HG03520 (cell line): ENCODE results near the gene SHPK.
A peak's percentile ranks its signal among the peaks of the same experiment; 100 is the strongest.

Experiments used
- ATAC-seq: cut with Tn5 transposase; IDR thresholded peaks from one replicate; pipeline ENCODE4 v1.9.1; 2021; ENCODE audit warnings: mild to moderate bottlenecking, moderate library complexity; ENCODE audit not compliant: unreplicated experiment

Gene SHPK, protein sequence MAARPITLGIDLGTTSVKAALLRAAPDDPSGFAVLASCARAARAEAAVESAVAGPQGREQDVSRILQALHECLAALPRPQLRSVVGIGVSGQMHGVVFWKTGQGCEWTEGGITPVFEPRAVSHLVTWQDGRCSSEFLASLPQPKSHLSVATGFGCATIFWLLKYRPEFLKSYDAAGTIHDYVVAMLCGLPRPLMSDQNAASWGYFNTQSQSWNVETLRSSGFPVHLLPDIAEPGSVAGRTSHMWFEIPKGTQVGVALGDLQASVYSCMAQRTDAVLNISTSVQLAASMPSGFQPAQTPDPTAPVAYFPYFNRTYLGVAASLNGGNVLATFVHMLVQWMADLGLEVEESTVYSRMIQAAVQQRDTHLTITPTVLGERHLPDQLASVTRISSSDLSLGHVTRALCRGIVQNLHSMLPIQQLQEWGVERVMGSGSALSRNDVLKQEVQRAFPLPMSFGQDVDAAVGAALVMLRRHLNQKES

DNA sequence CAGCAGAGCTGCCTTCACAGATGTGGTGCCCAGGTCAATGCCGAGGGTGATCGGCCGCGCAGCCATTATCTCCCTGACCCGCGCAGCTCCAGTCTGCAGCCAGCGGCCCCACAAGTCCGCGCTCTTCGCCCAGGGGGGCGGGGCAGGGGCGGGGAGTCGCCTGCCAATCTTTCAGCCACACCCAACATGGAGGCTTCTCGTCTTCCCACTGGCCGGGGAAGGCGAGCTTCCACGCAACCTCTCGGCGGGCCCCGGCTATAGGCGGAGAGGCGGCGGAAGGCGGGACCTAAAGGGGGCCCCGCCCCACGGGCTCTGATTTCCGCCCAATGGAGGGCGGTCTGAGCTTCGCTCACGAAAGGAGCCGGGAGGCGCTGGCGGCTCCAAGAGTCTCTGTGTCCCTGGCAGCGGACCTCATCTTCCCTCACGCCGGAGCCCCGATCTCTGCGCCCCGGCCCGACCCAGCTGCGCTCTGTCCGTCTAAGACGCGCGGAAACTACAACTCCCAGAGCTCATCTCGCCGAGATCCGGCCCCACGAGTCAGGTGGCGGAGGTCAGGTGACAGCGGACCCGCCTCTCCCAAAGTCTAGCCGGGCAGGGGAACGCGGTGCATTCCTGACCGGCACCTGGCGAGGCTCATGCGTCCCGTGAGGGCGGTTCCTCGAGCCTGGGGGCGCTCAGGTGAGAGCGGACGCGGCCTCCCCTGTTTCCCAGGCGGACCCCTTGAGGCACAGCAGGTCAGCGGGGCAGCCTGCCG, at the start of gene SHPK, which contains the start of gene CTNS:
TSS of gene SHPK (minus strand) at position 97 of the 754 bp plus-strand sequence. CDS start at position 66, 31 bp downstream.
TSS of gene CTNS (plus strand) at position 607 of the 754 bp plus-strand sequence. CDS start 3,447 bp downstream, outside the sequence.
- peak; percentile 88 for ATAC-seq

GRCh38 chr17:3685174-3685573, 49.1 kb upstream of the SHPK start:
- no peak for ATAC-seq

DNA sequence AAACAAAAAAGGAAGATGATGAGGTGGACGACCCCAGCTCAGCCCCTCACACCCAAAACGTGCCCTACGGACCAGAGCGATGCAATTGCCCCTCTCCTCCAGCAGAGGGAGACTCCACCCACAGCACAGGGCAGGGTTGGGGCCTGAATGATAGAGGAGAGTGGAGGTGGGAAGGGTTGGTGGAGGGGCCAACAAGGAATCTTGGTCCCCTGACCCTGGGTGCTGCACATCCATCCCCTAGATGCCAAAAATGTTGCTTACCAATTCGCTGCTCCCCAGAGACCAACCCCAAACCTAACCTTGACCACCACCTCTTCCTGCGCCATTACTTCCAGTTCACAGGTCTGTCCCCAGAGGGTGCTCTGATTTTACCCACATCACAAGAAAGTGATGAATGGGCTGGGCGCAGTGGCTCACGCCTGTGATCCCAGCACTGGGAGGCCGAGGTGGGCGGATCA, 47.0 kb upstream of the SHPK start:
- peak; percentile 58 for ATAC-seq

- no peak for ATAC-seq
Measured at GRCh38 chr17:3682033-3682432, 46.0 kb upstream of the SHPK start.

DNA sequence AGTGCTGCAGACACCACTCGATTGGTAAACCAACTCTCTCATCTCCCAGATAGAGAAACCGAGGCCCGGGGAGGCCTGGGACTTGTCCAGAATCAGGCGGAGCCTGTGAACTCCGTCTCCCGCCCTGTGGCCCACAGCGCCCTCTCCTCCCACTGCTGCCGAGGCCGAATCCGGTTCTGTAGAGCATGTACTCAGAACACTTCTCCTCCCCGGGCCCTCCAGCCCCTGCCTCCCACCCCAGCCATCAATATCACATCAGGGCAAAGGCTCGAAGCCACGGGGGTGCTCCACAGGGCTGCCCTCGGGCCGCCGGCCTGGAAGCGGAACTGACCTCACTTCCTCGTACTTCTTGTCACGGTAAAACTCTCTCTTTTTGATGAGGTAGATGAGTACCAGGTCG, 45.5 kb upstream of the SHPK start:
- no peak for ATAC-seq

- no peak for ATAC-seq
Measured at GRCh38 chr17:3681057-3681456, 45.0 kb upstream of the SHPK start.

DNA sequence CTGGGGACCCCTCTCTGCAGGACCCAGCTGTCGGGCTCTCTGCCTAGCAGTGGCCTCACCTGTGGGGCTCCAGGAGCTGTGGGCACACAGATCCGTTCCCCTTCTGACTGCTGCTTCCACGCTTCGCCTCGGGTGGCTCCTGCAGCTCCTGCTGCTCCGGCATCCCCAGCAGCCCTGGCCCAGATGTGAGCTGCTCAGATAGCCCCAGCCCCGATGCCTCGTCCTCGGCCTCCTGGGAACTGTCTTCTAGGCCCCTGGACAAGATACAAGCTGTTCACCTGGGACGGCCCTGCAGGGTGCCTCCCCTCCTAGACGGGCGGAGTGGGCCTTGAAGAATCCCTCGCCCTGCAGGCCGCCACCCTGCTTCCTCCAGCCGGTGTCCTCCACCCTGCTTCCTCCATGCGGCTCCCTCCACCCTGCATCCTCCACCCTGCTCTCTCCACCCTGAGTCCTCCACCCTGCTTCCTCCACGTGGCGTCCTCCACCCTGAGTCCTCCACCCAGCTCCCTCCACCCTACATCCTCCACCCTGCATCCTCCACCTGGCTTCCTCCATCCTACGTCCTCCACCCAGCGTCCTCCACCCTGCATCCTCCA, 43.6 kb upstream of the SHPK start:
- no peak for ATAC-seq

DNA sequence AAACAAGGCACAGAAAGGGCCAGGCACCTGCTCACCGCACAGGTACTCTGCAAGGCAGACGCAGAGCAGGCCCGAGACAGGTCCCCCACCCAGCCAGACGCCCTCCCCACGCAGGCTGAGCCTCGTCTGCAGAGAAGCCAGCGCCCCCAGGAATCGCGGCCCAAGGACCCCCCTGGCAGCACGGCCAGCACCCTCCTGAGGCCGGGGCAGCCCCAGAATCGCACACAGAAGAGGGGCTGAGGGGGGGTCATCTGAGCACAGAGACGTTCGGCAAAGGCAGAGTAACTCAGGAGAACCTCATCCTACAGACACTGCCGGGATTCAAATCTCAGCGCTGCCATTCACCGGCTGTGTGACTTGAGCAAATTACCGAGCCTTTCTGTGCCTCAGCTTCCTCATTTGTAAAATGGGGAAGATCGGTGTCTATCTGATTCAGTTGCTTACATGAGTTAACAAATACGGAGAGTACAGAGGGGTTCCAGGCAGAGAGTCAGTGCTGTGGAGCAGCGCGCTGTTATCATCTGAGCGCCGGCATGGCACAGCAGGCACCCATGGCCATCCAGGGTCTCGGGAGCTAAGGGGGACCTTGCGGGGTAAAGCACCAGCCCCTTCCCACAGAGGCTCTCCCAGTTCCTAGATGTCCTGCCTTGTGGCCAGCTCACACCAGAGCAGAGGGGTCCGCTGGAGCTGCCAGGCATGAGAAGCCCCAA, 42.9 kb upstream of the SHPK start:
- no peak for ATAC-seq

GRCh38 chr17:3678095-3678820, 42.2 kb upstream of the SHPK start:
- ATAC-seq = no peak

DNA sequence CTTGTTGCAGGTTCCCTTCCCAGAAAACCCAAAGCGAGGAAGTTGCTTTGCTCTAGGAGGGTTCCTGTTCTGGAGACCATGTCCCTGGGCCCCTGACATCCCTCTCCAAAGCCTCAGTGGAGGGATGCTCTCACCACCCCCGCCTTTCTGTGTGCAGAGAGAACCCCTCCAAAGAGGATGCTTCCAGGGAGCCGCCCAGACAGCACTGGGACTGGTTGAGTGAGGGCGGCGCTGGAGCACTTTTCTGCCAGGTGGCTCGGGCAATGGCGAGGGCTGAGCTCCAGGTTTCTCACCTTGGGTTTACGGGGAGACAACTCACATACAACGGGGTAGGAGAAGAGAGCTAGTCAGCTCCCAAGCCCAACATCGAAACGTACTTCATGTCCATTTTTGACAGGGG, 39.8 kb upstream of the SHPK start:
- ATAC-seq = no peak

DNA sequence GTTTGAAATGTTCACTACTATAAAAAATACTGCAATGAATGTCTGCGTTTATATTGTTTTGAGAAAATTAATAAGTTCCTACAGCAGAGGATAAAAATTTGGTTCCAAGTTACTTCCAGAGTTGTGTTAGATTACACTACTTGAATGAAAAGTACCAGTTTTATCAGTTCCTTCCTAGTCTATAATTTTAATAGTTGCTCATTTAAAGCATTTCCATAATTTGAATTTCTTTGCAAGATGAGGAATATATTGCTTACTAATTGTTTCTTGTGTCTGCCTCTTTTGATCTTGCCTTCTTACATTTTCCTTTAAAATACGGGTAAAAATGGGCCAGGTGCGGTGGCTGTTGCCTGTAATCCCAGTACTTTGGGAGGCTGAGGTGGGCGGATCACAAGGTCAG, 36.5 kb upstream of the SHPK start:
- ATAC-seq = no peak

DNA sequence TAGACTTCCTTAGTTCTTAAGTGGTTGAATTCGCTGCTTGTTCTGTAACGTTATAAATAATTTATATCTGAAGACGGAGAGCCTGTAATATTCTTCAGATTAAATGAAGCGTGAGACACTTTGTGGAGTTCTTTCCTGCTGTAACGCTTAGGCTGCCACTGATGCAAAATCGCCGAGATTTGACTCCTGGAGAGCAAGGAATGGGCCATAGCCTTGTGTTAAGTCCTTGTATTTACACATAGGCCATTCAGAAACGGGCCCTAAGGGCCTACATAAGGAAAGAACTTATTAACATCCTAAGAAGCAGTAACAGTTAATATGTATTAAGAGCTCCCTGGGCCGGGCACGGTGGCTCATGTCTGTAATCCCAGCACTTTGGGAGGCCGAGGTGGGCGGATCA, 33.5 kb upstream of the SHPK start:
- ATAC-seq = no peak

DNA sequence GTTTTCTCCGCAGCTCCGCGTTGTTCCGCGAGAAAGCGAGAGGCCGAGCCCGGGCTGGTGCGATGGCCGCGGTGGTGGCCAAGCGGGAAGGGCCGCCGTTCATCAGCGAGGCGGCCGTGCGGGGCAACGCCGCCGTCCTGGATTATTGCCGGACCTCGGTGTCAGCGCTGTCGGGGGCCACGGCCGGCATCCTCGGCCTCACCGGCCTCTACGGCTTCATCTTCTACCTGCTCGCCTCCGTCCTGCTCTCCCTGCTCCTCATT, 33.0 kb upstream of the SHPK start:
- no peak for ATAC-seq

- peak; percentile 84 for ATAC-seq
Measured at GRCh38 chr17:3668279-3669084, 32.4 kb upstream of the SHPK start, which contains the start of the genes EMC6 and TAX1BP3. TSS of gene EMC6 (plus strand) at chr17:3668812. CDS start at chr17:3669147, 335 bp downstream. TSS of gene TAX1BP3 (minus strand) at chr17:3668578. CDS start at chr17:3668526, 52 bp downstream.

DNA sequence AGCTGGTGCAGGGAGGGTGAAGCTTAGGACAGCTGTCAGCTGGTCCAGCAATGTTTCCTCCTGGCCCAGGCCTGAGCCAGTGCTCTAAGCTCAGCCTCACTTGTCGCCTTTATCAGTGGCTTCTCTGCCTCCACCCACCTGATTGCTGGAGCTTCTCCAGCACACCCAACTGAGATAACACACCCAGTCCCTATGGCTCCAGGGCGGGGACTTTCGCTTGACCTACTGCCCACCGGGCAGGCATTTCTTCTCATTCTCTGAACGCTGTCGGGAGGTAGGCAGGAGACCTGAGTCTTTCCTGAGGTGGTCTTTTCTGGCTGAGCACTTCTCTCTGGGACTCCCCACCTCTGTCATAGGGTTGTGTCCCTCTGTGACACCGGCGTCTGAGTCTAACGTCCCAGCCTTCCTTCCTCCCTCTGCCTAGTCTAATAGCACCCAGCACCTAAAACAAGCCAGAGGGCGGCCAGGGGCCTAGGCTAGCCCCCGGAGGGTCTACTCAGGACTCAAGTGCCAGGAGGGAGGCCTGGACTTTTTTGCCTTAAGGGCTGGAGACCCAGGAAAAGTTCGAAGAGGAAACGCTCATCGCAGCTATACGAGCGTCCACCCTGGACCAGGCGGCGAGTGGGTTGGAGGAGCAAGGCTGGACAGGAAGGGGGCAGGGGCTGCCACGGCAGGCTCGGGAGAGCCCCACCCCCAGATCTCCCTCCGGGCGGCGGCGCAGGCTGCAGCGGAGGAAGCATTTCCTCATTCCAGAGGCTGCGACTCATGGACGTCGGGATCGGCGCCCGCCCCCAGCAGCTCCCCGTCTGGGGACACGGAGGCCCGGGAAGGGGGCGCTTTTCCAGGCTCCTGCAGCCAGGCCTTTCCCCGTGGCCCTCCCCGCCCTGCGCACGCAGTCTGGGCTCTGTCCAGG, 31.6 kb upstream of the SHPK start:
- ATAC-seq = peak; percentile 2

DNA sequence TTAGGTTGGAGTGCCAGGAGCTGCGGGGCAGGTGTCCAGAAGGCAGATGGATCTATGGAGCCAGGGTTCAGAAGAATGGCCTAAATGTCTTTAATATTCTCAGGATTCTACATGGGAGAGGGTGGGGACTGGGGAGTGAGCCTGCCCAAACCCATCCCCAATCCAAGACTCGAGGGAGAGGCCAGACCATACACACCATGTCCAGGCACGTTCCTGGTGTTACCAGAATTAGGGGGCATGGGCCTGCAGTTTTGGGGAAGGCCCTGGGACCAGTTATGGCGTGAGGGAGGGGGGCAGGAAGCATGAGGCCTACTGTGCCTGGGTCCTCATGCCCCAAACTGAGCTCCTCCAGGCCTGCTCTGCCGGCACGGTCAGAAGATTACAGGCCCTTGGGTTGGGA, 30.5 kb upstream of the SHPK start:
- ATAC-seq = no peak

DNA sequence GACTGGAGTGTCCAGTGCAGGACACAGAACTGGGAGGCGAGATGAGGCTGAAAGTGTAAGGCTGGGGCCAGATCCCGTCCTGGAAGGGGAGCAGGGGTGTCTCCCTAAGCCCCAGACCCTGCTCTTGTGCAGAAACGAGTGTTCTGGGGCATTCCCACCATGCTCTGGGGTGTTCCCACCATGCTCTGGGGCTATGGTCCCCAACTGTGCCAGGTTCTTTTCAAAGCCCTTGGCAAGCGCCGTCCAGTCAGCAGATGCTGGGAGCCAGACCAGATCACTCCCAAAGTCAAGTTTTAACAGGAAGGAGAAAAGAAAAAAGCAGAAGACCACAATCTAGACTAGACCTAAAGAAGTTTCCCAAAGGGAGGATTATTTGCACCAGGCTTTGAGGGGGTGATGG, 29.8 kb upstream of the SHPK start:
- no peak for ATAC-seq
